ENCODE results near the gene KRT32. TPM values are rescaled to one million over a fixed set of nuclear protein-coding genes. Genes with fewer than 3 reads are reported as not detected.

KRT32 gene
- total and polyA plus RNA-seq, 2 donors (not counting 1 experiment from before 2014, with no cell fraction given) = not detected

GRCh38 chr17:41456204-41456603 lies 11.0 kb downstream of the KRT32 start:
- no peak overlapping the region for H3K4me2 ChIP-seq (replicated peaks; ENCODE audit: low read depth, low read length, poor library complexity, severe bottlenecking)
- no peak overlapping the region for H3K4me3 Mint-ChIP-seq
- H3K9ac ChIP-seq (ENCODE audit: low read length) = no peak overlapping the region
- no peak for DNase-seq
- no peaks in the 10 kb centered on the region for H3K79me2 ChIP-seq (ENCODE audit: control insufficient read depth, insufficient read depth, low read length)
- H3K4me3 ChIP-seq (ENCODE audit: control extremely low read depth in 1 of 5, extremely low read depth in 1 of 5, insufficient read depth in 1 of 5, low read depth in 2 of 5, low read length in 4 of 5) = no peak overlapping the region
- CTCF ChIA-PET = no interaction called here
- no peaks in the 10 kb centered on the region for H3K4me1 Mint-ChIP-seq
- H3K27ac ChIP-seq (ENCODE audit: low read length in 2 of 2) = no peak overlapping the region
- POLR2A ChIA-PET = no interaction called here
- H3K27me3 Mint-ChIP-seq = peaks cover 33% of the 10 kb centered on the region
- H3K27me3 ChIP-seq (replicated peaks in 1 of 4; ENCODE audit: control extremely low read depth in 1 of 4, control insufficient read depth in 3 of 4, insufficient read depth in 4 of 4, low read length in 3 of 4) = peaks cover 0 to 7% (median 2%) of the 10 kb centered on the region in 4 experiments
- H3K36me3 ChIP-seq (replicated peaks in 1 of 2; ENCODE audit: control extremely low read depth in 1 of 2, control insufficient read depth in 1 of 2, extremely low read depth in 1 of 2, insufficient read depth in 2 of 2, low read length in 1 of 2) = no peaks in the 10 kb centered on the region
- intact Hi-C loops (cut with micrococcal nuclease) = no loop called here
- no peaks in the 10 kb centered on the region for H3K9me3 Mint-ChIP-seq (ENCODE audit: insufficient read depth)
- H3K4me1 ChIP-seq (ENCODE audit: control insufficient read depth in 2 of 2, insufficient read depth in 2 of 2, low read length in 2 of 2) = no peaks in the 10 kb centered on the region
- H3K9me3 ChIP-seq (ENCODE audit: control extremely low read depth in 1 of 3, control insufficient read depth in 2 of 3, insufficient read depth in 1 of 3, low read length in 2 of 3) = no peaks in the 10 kb centered on the region
- TF ChIP-seq EZH2 (IDR thresholded peaks at IDR 0.05; ENCODE audit: borderline replicate concordance, insufficient read depth, low read depth, low read length, poor library complexity, severe bottlenecking) = no peak
- TF ChIP-seq CTCF (IDR thresholded peaks at IDR 0.05) = no peak
- no peak overlapping the region for H2AFZ ChIP-seq (ENCODE audit: insufficient read depth, low read depth, low read length, poor library complexity, severe bottlenecking)
- H4K20me1 ChIP-seq (ENCODE audit: control insufficient read depth, insufficient read depth, low read length, poor library complexity, severe bottlenecking) = no peaks in the 10 kb centered on the region
- WGBS (ENCODE audit: insufficient coverage) = 93% methylated on average over 2 of the region's 3 CpGs
- no peak for ATAC-seq (ENCODE audit: low read depth)
- no peak overlapping the region for H3K27ac Mint-ChIP-seq

- ChIA-PET CTCF (no interaction called here), POLR2A (no interaction called here)
- TF ChIP-seq EZH2 (IDR thresholded peaks at IDR 0.05; ENCODE audit: borderline replicate concordance, insufficient read depth, low read depth, low read length, poor library complexity, severe bottlenecking) = no peak
- TF ChIP-seq CTCF (IDR thresholded peaks at IDR 0.05) = no peak
- Mint-ChIP-seq H3K9me3 (ENCODE audit: insufficient read depth) (no peaks in the 10 kb centered on the region), H3K4me1 (no peaks in the 10 kb centered on the region), H3K27me3 (peaks cover 34% of the 10 kb centered on the region), H3K27ac (no peak overlapping the region), H3K4me3 (no peak overlapping the region)
- ATAC-seq (ENCODE audit: low read depth) (no peak), DNase-seq (no peak)
- no peak overlapping the region for H2AFZ ChIP-seq (ENCODE audit: insufficient read depth, low read depth, low read length, poor library complexity, severe bottlenecking)
- no peak overlapping the region for H3K4me3 ChIP-seq (ENCODE audit: control extremely low read depth in 1 of 5, extremely low read depth in 1 of 5, insufficient read depth in 1 of 5, low read depth in 2 of 5, low read length in 4 of 5)
- H3K4me1 ChIP-seq (ENCODE audit: control insufficient read depth in 2 of 2, insufficient read depth in 2 of 2, low read length in 2 of 2) = no peaks in the 10 kb centered on the region
- H4K20me1 ChIP-seq (ENCODE audit: control insufficient read depth, insufficient read depth, low read length, poor library complexity, severe bottlenecking) = no peaks in the 10 kb centered on the region
- H3K27ac ChIP-seq (ENCODE audit: low read length in 2 of 2) = no peak overlapping the region
- 100% methylated on average over 1 of the region's 1 CpG for WGBS (ENCODE audit: insufficient coverage)
- no peak overlapping the region for H3K4me2 ChIP-seq (replicated peaks; ENCODE audit: low read depth, low read length, poor library complexity, severe bottlenecking)
- no peaks in the 10 kb centered on the region for H3K79me2 ChIP-seq (ENCODE audit: control insufficient read depth, insufficient read depth, low read length)
- H3K36me3 ChIP-seq (replicated peaks in 1 of 2; ENCODE audit: control extremely low read depth in 1 of 2, control insufficient read depth in 1 of 2, extremely low read depth in 1 of 2, insufficient read depth in 2 of 2, low read length in 1 of 2) = no peaks in the 10 kb centered on the region
- H3K27me3 ChIP-seq (replicated peaks in 1 of 4; ENCODE audit: control extremely low read depth in 1 of 4, control insufficient read depth in 3 of 4, insufficient read depth in 4 of 4, low read length in 3 of 4) = peaks cover 0 to 12% (median 2%) of the 10 kb centered on the region in 4 experiments
- intact Hi-C loops (cut with micrococcal nuclease) = no loop called here
- H3K9ac ChIP-seq (ENCODE audit: low read length) = no peak overlapping the region
- H3K9me3 ChIP-seq (ENCODE audit: control extremely low read depth in 1 of 3, control insufficient read depth in 2 of 3, insufficient read depth in 1 of 3, low read length in 2 of 3) = peaks cover 0 to 3% (median 0%) of the 10 kb centered on the region in 3 donors
Measured at GRCh38 chr17:41455236-41455635, 11.9 kb downstream of the KRT32 start.

Measured in B cell (primary cell).